Sigmoid colon (tissue), 3 donors: ENCODE measurements around the gene NOVA1.

Source experiments
- POLR2A ChIP-seq, 2 donors: fragments of 450-650 bp; IDR thresholded peaks; one replicate each; pipeline ENCODE4 v1.6.1; 2016; ENCODE audit warnings: antibody characterized with exemption in 2 of 2, mild to moderate bottlenecking in 2 of 2, moderate library complexity in 2 of 2
- TF ChIP-seq, protein P1 (sequence below), 4 experiments: fragments of 450-650 bp in 3 of 4; fragments of 200-600 bp in 1 of 4; IDR thresholded peaks; one replicate each; pipeline ENCODE4 v1.5.1; 2016 to 2019; ENCODE audit warnings: antibody characterized with exemption in 4 of 4, mild to moderate bottlenecking in 3 of 4, moderate library complexity in 2 of 4

DNA sequence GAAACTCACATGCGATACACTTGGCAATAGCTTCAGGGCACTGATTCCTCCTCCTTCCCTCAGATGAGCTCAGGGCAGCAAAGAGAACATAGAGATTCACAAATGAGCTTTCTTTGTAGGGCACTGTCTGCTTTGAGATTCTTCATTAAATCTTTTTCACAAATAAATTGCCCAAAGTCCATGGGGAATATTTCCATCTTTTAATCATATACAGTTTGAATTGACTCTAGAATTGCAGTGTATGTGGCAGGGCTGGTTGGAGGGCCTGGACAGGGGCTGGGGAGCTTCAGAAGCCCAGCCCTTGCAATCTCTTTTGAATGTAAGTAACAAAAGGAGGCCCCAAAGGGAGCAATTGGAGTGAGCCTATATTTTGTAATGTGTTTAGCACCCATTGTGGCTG is 197.5 kb downstream of the NOVA1 start:
- no peak for TF ChIP-seq POLR2A (IDR thresholded peaks at IDR 0.05)
- TF ChIP-seq, protein P1, sequence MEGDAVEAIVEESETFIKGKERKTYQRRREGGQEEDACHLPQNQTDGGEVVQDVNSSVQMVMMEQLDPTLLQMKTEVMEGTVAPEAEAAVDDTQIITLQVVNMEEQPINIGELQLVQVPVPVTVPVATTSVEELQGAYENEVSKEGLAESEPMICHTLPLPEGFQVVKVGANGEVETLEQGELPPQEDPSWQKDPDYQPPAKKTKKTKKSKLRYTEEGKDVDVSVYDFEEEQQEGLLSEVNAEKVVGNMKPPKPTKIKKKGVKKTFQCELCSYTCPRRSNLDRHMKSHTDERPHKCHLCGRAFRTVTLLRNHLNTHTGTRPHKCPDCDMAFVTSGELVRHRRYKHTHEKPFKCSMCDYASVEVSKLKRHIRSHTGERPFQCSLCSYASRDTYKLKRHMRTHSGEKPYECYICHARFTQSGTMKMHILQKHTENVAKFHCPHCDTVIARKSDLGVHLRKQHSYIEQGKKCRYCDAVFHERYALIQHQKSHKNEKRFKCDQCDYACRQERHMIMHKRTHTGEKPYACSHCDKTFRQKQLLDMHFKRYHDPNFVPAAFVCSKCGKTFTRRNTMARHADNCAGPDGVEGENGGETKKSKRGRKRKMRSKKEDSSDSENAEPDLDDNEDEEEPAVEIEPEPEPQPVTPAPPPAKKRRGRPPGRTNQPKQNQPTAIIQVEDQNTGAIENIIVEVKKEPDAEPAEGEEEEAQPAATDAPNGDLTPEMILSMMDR (IDR thresholded peaks at IDR 0.05), result no peak
